Smooth muscle cell (in vitro differentiated cells): ENCODE results near the gene MRPL30. TPM values are rescaled to one million over a fixed set of nuclear protein-coding genes. Genes with fewer than 3 reads are reported as not detected.
"Not testable (repeated sequence)": the region's sequence is repeated elsewhere in the genome, so short reads cannot be mapped to it uniquely, and the experiment has no call there.

Experiments
- DNase-seq: peaks from one replicate; lab custom pipeline; 2025; ENCODE audit not compliant: unreplicated experiment; lab: John Stamatoyannopoulos, UW
- H2AFZ ChIP-seq: fragments of 200-600 bp; sonication (generic); 2 replicates; pipeline ENCODE4 v1.6.0; 2016; ENCODE audit warnings: antibody characterized with exemption, low read depth, mild to moderate bottlenecking
- H3F3A ChIP-seq: fragments of 200-600 bp; sonication (generic); 2 replicates; pipeline ENCODE4 v1.6.0; 2017; ENCODE audit warnings: antibody characterized with exemption, low read depth
- H3K27ac ChIP-seq: fragments of 200-600 bp; sonication (generic); 2 replicates; pipeline ENCODE4 v1.5.1; 2016; ENCODE audit warnings: low read depth, mild to moderate bottlenecking
- H3K27me3 ChIP-seq: fragments of 200-600 bp; sonication (generic); 2 replicates; pipeline ENCODE4 v1.6.1; 2016; ENCODE audit warnings: low read depth, mild to moderate bottlenecking
- H3K36me3 ChIP-seq: fragments of 200-600 bp; sonication (generic); 2 replicates; pipeline ENCODE4 v1.5.1; 2016; ENCODE audit warnings: low read depth
- H3K4me1 ChIP-seq: fragments of 200-600 bp; sonication (generic); 2 replicates; pipeline ENCODE4 v1.5.1; 2016; ENCODE audit warnings: low read depth
- H3K4me2 ChIP-seq: fragments of 200-600 bp; sonication (generic); 2 replicates; pipeline ENCODE4 v1.6.0; 2016; ENCODE audit warnings: mild to moderate bottlenecking
- H3K4me3 ChIP-seq: fragments of 200-600 bp; sonication (generic); 2 replicates; pipeline ENCODE4 v1.5.1; 2016; ENCODE audit warnings: mild to moderate bottlenecking
- H3K79me2 ChIP-seq: fragments of 200-600 bp; sonication (generic); 2 replicates; pipeline ENCODE4 v1.6.0; 2016; ENCODE audit warnings: low read depth, mild to moderate bottlenecking
- H3K9ac ChIP-seq: fragments of 200-600 bp; sonication (generic); 2 replicates; pipeline ENCODE4 v1.6.0; 2016; ENCODE audit warnings: low read depth
- H3K9me3 ChIP-seq: fragments of 200-600 bp; sonication (generic); replicated peaks from 2 replicates; pipeline ENCODE4 v1.5.1; 2016; ENCODE audit warnings: low read depth
- H4K20me1 ChIP-seq: fragments of 200-600 bp; sonication (generic); 2 replicates; pipeline ENCODE4 v1.6.0; 2016; ENCODE audit warnings: low read depth
- CTCF ChIP-seq: fragments of 200-600 bp; sonication (generic); IDR thresholded peaks from 2 replicates; pipeline ENCODE4 v1.5.1; 2017; ENCODE audit warnings: borderline replicate concordance, mild to moderate bottlenecking, antibody characterized with exemption; ENCODE audit not compliant: insufficient read depth, poor library complexity, severe bottlenecking
- WGBS: methylation state at CpG from one replicate; pipeline ENCODE4 v1.1.7; 2016; ENCODE audit warnings: low lambda C conversion rate; 5-methylcytosine and 5-hydroxymethylcytosine counted together
- polyA plus RNA-seq: library from polyadenylated mRNA; unstranded; fragments of >200 nt; fragmentation: Nextera tagmentation; extraction: Ambion mirVana; gene quantifications from 2 replicates; pipeline ENCODE4 v1.2.1, GENCODE V29; 2016
- total RNA-seq: library from RNA; depleted of rRNA; stranded (reverse); fragments of >200 nt; gene quantifications from 2 replicates; pipeline ENCODE4 v1.2.3, GENCODE V29; 2014

MRPL30 gene
- total and polyA plus RNA-seq, 2 experiments from 2014 or later = 18.8 to 23.1 TPM

GRCh38 chr2:99184811-99185210, 3.8 kb downstream of the MRPL30 start:
- Histone ChIP-seq H3K79me2 (peaks cover 85% of the 10 kb centered on the region), H3K4me1 (peaks cover 16% of the 10 kb centered on the region), H3K27ac (no peak overlapping the region), H3F3A (no peaks in the 10 kb centered on the region), H2AFZ (no peak overlapping the region), H3K36me3 (no peaks in the 10 kb centered on the region), H3K4me2 (no peak overlapping the region), H4K20me1 (peaks cover 17% of the 10 kb centered on the region), H3K9ac (no peak overlapping the region), H3K4me3 (no peak overlapping the region), H3K27me3 (no peaks in the 10 kb centered on the region), H3K9me3 (no peaks in the 10 kb centered on the region)
- TF ChIP-seq CTCF = no peak
- WGBS = 92% methylated on average over 6 of the region's 6 CpGs
- DNase-seq = no peak

- Histone ChIP-seq H3K27me3 (no peaks in the 10 kb centered on the region), H3K9me3 (no peaks in the 10 kb centered on the region), H3K9ac (no peak overlapping the region), H3K27ac (no peak overlapping the region), H3F3A (no peaks in the 10 kb centered on the region), H3K4me1 (peaks cover 4% of the 10 kb centered on the region), H2AFZ (no peak overlapping the region), H3K4me3 (no peak overlapping the region), H3K36me3 (no peaks in the 10 kb centered on the region), H4K20me1 (peaks cover 17% of the 10 kb centered on the region), H3K4me2 (no peak overlapping the region), H3K79me2 (peaks cover 72% of the 10 kb centered on the region)
- TF ChIP-seq CTCF = no peak
- no peak for DNase-seq
Observed at GRCh38 chr2:99187011-99187410, 6.0 kb downstream of the MRPL30 start.

GRCh38 chr2:99188357-99188756, 7.4 kb downstream of the MRPL30 start:
- Histone ChIP-seq H3F3A (no peaks in the 10 kb centered on the region), H3K79me2 (peaks cover 58% of the 10 kb centered on the region), H3K27ac (no peak overlapping the region), H3K4me3 (no peak overlapping the region), H3K4me2 (no peak overlapping the region), H3K27me3 (no peaks in the 10 kb centered on the region), H3K4me1 (no peaks in the 10 kb centered on the region), H4K20me1 (peaks cover 17% of the 10 kb centered on the region), H3K9ac (no peak overlapping the region), H2AFZ (no peak overlapping the region), H3K36me3 (no peaks in the 10 kb centered on the region), H3K9me3 (no peaks in the 10 kb centered on the region)
- no peak for DNase-seq
- TF ChIP-seq CTCF = no peak
- WGBS = 96% methylated on average over 3 of the region's 3 CpGs

- no peak for TF ChIP-seq CTCF
- 100% methylated on average over 1 of the region's 1 CpG for WGBS
- H3K36me3 ChIP-seq = peaks cover 3% of the 10 kb centered on the region
- H3K4me2 ChIP-seq = no peak overlapping the region
- H3K27ac ChIP-seq = no peak overlapping the region
- no peaks in the 10 kb centered on the region for H3K4me1 ChIP-seq
- peaks cover 38% of the 10 kb centered on the region for H3K79me2 ChIP-seq
- no peak overlapping the region for H3K4me3 ChIP-seq
- peaks cover 2% of the 10 kb centered on the region for H4K20me1 ChIP-seq
- DNase-seq = no peak
- H3K27me3 ChIP-seq = no peaks in the 10 kb centered on the region
- no peaks in the 10 kb centered on the region for H3F3A ChIP-seq
- H3K9me3 ChIP-seq = no peaks in the 10 kb centered on the region
- H3K9ac ChIP-seq = no peak overlapping the region
- no peak overlapping the region for H2AFZ ChIP-seq
Observed at GRCh38 chr2:99190548-99190947, 9.6 kb downstream of the MRPL30 start.

- not testable (repeated sequence) for H4K20me1 ChIP-seq, H3K27me3 ChIP-seq, H3F3A ChIP-seq, H3K4me2 ChIP-seq, H2AFZ ChIP-seq, H3K9ac ChIP-seq, H3K4me1 ChIP-seq, H3K27ac ChIP-seq, DNase-seq, H3K4me3 ChIP-seq, H3K9me3 ChIP-seq
- Histone ChIP-seq H3K79me2 (peaks cover 20% of the 10 kb centered on the region), H3K36me3 (peaks cover 18% of the 10 kb centered on the region)
- 99% methylated on average over 4 of the region's 4 CpGs for WGBS
Observed at GRCh38 chr2:99192364-99192763, 11.4 kb downstream of the MRPL30 start.
